Measurements from ENCODE around the gene NUDT16L1.
A peak's percentile ranks its signal among the peaks of the same experiment; 100 is the strongest.
"Not testable (repeated sequence)": the region's sequence is repeated elsewhere in the genome, so short reads cannot be mapped to it uniquely, and the experiment has no call there.

The NUDT16L1 gene

DNA sequence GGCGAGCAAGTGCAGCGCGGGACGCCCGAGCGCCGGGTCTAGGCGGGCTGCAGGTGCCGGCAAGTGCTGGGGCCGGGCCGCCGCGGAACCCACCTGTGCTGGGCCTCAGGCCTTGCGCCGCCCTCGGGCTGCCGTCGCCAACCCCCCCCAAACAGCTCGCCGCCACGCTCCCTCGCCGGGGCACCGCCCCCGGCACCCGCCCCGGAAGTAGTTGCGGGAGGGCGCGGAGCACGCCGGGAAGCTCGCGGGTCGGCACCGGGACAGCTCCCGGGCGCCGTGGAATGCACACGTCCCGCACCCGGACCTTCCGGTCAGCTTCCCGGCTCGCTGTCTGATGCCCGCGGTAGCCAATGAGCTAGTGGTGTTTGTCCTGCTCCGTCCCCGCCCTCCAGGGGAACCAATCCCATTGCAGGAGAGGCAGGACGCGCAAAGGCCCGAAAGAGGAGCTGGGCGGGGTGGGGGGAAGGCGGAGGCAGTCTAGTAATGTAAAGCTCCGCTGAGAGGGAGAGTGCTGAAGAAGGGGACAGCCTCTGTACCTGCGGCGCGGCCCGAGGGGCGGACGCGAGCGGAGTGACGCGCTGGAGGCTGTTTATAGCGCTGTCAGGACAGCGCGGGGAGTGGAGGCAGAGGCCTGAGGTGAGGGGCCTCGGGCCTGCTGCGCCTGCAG, 40.8 kb downstream of the NUDT16L1 start, which contains the start of the genes ANKS3 and DNAAF8:
Gene ANKS3, minus strand, starts transcription at position 209 of the 667 bp plus-strand sequence. CDS start 4,122 bp downstream, outside the sequence.
Gene DNAAF8, plus strand, starts transcription at position 475 of the 667 bp plus-strand sequence. CDS start 1,978 bp downstream, outside the sequence.
- DNase-seq (ENCODE audit: low read depth in 1 of 2, low spot score in 1 of 2), result peak; percentile 94 to 95
- H3K27me3 ChIP-seq (ENCODE audit: insufficient read depth, poor library complexity, severe bottlenecking), result no peaks in the 10 kb centered on the region
- H3K4me3 ChIP-seq (replicated peaks; ENCODE audit: insufficient read depth, low read length), result peak within 1 kb of the TSS; percentile 98
- H3K27ac ChIP-seq (replicated peaks), result peak within 1 kb of the TSS; percentile 75
- TF ChIP-seq POLR2AphosphoS5 (IDR thresholded peaks at IDR 0.05; ENCODE audit: low read depth) (peak; percentile 32; the same call in 1 of the 2 replicates), GABPA (IDR thresholded peaks at IDR 0.05; ENCODE audit: low read depth) (peak; percentile 87), SPI1 (IDR thresholded peaks at IDR 0.05; ENCODE audit: borderline replicate concordance, low read depth) (no peak)
- TF ChIP-seq, protein P1, sequence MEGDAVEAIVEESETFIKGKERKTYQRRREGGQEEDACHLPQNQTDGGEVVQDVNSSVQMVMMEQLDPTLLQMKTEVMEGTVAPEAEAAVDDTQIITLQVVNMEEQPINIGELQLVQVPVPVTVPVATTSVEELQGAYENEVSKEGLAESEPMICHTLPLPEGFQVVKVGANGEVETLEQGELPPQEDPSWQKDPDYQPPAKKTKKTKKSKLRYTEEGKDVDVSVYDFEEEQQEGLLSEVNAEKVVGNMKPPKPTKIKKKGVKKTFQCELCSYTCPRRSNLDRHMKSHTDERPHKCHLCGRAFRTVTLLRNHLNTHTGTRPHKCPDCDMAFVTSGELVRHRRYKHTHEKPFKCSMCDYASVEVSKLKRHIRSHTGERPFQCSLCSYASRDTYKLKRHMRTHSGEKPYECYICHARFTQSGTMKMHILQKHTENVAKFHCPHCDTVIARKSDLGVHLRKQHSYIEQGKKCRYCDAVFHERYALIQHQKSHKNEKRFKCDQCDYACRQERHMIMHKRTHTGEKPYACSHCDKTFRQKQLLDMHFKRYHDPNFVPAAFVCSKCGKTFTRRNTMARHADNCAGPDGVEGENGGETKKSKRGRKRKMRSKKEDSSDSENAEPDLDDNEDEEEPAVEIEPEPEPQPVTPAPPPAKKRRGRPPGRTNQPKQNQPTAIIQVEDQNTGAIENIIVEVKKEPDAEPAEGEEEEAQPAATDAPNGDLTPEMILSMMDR (IDR thresholded peaks at IDR 0.05; ENCODE audit: insufficient read depth, low read length), result no peak
- TF ChIP-seq, protein P2, sequence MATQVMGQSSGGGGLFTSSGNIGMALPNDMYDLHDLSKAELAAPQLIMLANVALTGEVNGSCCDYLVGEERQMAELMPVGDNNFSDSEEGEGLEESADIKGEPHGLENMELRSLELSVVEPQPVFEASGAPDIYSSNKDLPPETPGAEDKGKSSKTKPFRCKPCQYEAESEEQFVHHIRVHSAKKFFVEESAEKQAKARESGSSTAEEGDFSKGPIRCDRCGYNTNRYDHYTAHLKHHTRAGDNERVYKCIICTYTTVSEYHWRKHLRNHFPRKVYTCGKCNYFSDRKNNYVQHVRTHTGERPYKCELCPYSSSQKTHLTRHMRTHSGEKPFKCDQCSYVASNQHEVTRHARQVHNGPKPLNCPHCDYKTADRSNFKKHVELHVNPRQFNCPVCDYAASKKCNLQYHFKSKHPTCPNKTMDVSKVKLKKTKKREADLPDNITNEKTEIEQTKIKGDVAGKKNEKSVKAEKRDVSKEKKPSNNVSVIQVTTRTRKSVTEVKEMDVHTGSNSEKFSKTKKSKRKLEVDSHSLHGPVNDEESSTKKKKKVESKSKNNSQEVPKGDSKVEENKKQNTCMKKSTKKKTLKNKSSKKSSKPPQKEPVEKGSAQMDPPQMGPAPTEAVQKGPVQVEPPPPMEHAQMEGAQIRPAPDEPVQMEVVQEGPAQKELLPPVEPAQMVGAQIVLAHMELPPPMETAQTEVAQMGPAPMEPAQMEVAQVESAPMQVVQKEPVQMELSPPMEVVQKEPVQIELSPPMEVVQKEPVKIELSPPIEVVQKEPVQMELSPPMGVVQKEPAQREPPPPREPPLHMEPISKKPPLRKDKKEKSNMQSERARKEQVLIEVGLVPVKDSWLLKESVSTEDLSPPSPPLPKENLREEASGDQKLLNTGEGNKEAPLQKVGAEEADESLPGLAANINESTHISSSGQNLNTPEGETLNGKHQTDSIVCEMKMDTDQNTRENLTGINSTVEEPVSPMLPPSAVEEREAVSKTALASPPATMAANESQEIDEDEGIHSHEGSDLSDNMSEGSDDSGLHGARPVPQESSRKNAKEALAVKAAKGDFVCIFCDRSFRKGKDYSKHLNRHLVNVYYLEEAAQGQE (IDR thresholded peaks at IDR 0.05; ENCODE audit: insufficient replicate concordance, low read depth), result peak; percentile 85

DNA sequence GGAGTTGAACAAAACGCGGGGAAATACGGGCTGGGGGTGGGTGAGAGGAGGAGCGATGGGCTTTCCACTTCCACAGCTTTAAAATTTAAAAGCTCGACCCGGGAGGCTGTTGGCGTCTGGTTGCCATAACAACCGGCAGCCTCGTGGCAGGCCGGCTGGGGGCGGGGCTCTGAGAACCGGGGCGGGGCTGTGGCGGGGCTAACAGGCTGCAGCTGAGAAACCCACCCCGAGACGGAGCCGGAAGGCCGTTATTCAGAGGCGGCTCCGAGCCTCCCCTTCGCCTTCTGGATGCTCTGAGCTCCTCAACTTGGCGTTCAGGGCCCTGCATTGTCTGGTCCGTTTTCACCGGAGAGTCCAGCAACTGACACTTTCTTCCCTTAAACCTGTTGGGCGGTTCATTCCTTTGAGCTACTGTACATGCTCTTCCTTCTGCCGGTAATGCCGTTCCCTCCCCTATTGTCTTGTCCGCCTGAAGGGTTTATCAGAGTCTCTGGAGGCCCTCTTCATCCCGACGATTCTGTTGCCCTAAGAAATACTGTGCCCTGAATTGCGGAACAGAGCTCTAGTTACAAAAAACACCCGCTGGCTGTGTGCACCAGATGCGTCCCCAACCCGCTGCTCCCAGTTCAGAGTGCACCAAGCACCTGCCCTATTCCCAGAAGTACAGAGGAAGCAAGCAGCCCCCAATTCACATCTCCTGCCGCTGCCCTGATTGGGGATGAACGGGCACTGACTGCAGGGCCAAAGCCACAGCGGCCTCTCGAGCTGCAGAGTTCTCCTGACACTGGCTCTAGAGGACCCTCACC, 41.6 kb downstream of the NUDT16L1 start:
- Histone ChIP-seq H3K27ac (replicated peaks) (peak overlapping the region; percentile 75), H3K4me3 (replicated peaks; ENCODE audit: insufficient read depth, low read length) (peak overlapping the region; percentile 98), H3K27me3 (ENCODE audit: insufficient read depth, poor library complexity, severe bottlenecking) (no peaks in the 10 kb centered on the region)
- TF ChIP-seq POLR2AphosphoS5 (IDR thresholded peaks at IDR 0.05; ENCODE audit: low read depth), result no peak
- TF ChIP-seq SPI1 (IDR thresholded peaks at IDR 0.05; ENCODE audit: borderline replicate concordance, low read depth), result peak; percentile 43; the same call in 1 of the 2 replicates
- no peak for TF ChIP-seq GABPA (IDR thresholded peaks at IDR 0.05; ENCODE audit: low read depth)
- DNase-seq (ENCODE audit: low read depth in 1 of 2, low spot score in 1 of 2), result peak; percentile 54 to 82

DNA sequence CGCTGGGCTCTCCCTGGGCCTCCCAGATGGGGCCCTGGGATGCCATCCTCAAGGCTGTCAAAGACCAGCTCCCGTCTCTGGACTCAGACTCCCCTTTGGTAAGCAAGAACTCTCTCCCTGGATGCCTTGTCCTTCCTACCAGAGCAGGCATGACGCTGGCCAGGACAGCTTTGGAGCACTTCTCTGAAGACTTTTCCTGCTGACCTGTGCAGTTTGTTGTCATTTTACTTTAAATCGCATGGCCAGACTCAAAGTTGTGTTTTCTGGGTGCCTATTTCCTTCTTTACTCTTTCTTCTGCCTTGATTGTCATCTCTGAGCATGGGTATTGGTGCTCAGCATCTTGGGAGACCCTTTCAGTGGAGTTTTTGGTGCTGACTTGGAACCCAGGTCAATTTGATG, 43.2 kb downstream of the NUDT16L1 start:
- no peak overlapping the region for H3K4me3 ChIP-seq (replicated peaks; ENCODE audit: insufficient read depth, low read length)
- H3K27ac ChIP-seq (replicated peaks), result no peak overlapping the region
- TF ChIP-seq, protein P1 (IDR thresholded peaks at IDR 0.05; ENCODE audit: insufficient read depth, low read length), result no peak
- TF ChIP-seq GABPA (IDR thresholded peaks at IDR 0.05; ENCODE audit: low read depth) (no peak), SPI1 (IDR thresholded peaks at IDR 0.05; ENCODE audit: borderline replicate concordance, low read depth) (no peak), POLR2AphosphoS5 (IDR thresholded peaks at IDR 0.05; ENCODE audit: low read depth) (no peak)
- TF ChIP-seq, protein P2 (IDR thresholded peaks at IDR 0.05; ENCODE audit: insufficient replicate concordance, low read depth), result no peak
- no peak for DNase-seq (ENCODE audit: low read depth in 1 of 2, low spot score in 1 of 2)
- H3K27me3 ChIP-seq (ENCODE audit: insufficient read depth, poor library complexity, severe bottlenecking), result no peaks in the 10 kb centered on the region

GRCh38 chr16:4737545-4737944, 44.2 kb downstream of the NUDT16L1 start:
- TF ChIP-seq POLR2AphosphoS5 (IDR thresholded peaks at IDR 0.05; ENCODE audit: low read depth), result no peak
- TF ChIP-seq, protein P2 (IDR thresholded peaks at IDR 0.05; ENCODE audit: insufficient replicate concordance, low read depth), result no peak
- TF ChIP-seq SPI1 (IDR thresholded peaks at IDR 0.05; ENCODE audit: borderline replicate concordance, low read depth), result no peak
- TF ChIP-seq, protein P1 (IDR thresholded peaks at IDR 0.05; ENCODE audit: insufficient read depth, low read length), result no peak
- TF ChIP-seq GABPA (IDR thresholded peaks at IDR 0.05; ENCODE audit: low read depth), result no peak
- no peak for DNase-seq (ENCODE audit: low read depth in 1 of 2, low spot score in 1 of 2)
- Histone ChIP-seq H3K4me3 (replicated peaks; ENCODE audit: insufficient read depth, low read length) (no peak overlapping the region), H3K27ac (replicated peaks) (no peak overlapping the region), H3K27me3 (ENCODE audit: insufficient read depth, poor library complexity, severe bottlenecking) (no peaks in the 10 kb centered on the region)

DNA sequence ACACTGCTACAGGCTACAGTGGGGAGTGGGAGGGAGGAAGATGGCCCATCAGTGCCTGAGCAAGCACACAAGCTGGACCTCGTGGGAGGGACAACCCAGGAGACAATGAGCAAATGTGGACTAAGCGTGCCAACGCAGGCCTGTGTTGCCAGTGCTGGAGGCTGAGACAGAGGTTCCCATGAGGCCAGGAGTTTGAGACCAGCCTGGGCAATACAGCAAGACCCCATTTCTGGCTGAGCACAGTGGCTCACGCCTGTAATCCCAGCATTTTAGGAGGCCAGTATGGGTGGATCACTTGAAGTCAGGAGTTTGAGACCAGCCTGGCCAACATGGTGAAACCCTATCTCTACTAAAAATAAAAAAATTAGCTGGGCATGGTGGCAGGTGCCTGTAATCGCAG, 45.0 kb downstream of the NUDT16L1 start:
- not testable (repeated sequence) for H3K27ac ChIP-seq (replicated peaks); H3K27me3 ChIP-seq (ENCODE audit: insufficient read depth, poor library complexity, severe bottlenecking); H3K4me3 ChIP-seq (replicated peaks; ENCODE audit: insufficient read depth, low read length); DNase-seq (ENCODE audit: low read depth in 1 of 2, low spot score in 1 of 2)
